OCI-M2 (cell line): ENCODE results near the gene PTPRN2.
"Not testable (repeated sequence)": the region's sequence is repeated elsewhere in the genome, so short reads cannot be mapped to it uniquely, and the experiment has no call there.

Source experiments
- DNase-seq: peaks from one replicate; lab custom pipeline; 2025; ENCODE audit not compliant: unreplicated experiment; lab: John Stamatoyannopoulos, UW

PTPRN2 gene

GRCh38 chr7:158471716-158472115 lies 115.9 kb downstream of the PTPRN2 start:
- DNase-seq = no peak

- DNase-seq = no peak
Measured at GRCh38 chr7:158470336-158470735, 117.3 kb downstream of the PTPRN2 start.

- no peak for DNase-seq
Measured at GRCh38 chr7:158469396-158470051, 118.1 kb downstream of the PTPRN2 start.

- DNase-seq = no peak
Measured at GRCh38 chr7:158468700-158469296, 118.8 kb downstream of the PTPRN2 start.

- DNase-seq = no peak
Measured at GRCh38 chr7:158468181-158468580, 119.4 kb downstream of the PTPRN2 start.

- DNase-seq = no peak
Measured at GRCh38 chr7:158467562-158467961, 120.1 kb downstream of the PTPRN2 start.

GRCh38 chr7:158463317-158463716 lies 124.3 kb downstream of the PTPRN2 start:
- no peak for DNase-seq

GRCh38 chr7:158461824-158462223 lies 125.8 kb downstream of the PTPRN2 start:
- no peak for DNase-seq

GRCh38 chr7:158460665-158461064 lies 127.0 kb downstream of the PTPRN2 start:
- DNase-seq = no peak

GRCh38 chr7:158458716-158459282 lies 128.8 kb downstream of the PTPRN2 start:
- no peak for DNase-seq

GRCh38 chr7:158458096-158458495 lies 129.5 kb downstream of the PTPRN2 start:
- no peak for DNase-seq

GRCh38 chr7:158457586-158457985 lies 130.0 kb downstream of the PTPRN2 start:
- DNase-seq = not testable (repeated sequence)

- no peak for DNase-seq
Measured at GRCh38 chr7:158454631-158455030, 133.0 kb downstream of the PTPRN2 start.

- no peak for DNase-seq
Measured at GRCh38 chr7:158453663-158454062, 134.0 kb downstream of the PTPRN2 start.

GRCh38 chr7:158452331-158452730 lies 135.3 kb downstream of the PTPRN2 start:
- DNase-seq = no peak

- no peak for DNase-seq
Measured at GRCh38 chr7:158450476-158451124, 137.0 kb downstream of the PTPRN2 start.

- no peak for DNase-seq
Measured at GRCh38 chr7:158449942-158450341, 137.7 kb downstream of the PTPRN2 start.

GRCh38 chr7:158449266-158449665 lies 138.4 kb downstream of the PTPRN2 start:
- DNase-seq = no peak

- DNase-seq = no peak
Measured at GRCh38 chr7:158448430-158449100, 139.1 kb downstream of the PTPRN2 start.

- DNase-seq = no peak
Measured at GRCh38 chr7:158447506-158448171, 140.0 kb downstream of the PTPRN2 start.

GRCh38 chr7:158447151-158447505 lies 140.5 kb downstream of the PTPRN2 start:
- DNase-seq = no peak
